SU-DHL-6 (cell line): ENCODE data around the gene C10orf88.
A peak's percentile ranks its signal among the peaks of the same experiment; 100 is the strongest.

ENCODE experiments used
- H2AFZ ChIP-seq: fragments of 200-600 bp; sonication (generic); 2 replicates; pipeline ENCODE4 v1.6.1; 2014; ENCODE audit warnings: low read depth, mild to moderate bottlenecking, moderate library complexity, mixed read lengths, antibody characterized with exemption, low read length; ENCODE audit not compliant: severe bottlenecking
- H3F3A ChIP-seq: fragments of 200-600 bp; shearing (Covaris generic); 2 replicates; pipeline ENCODE4 v1.6.0; 2016; ENCODE audit warnings: antibody characterized with exemption, mild to moderate bottlenecking; ENCODE audit not compliant: insufficient read depth
- H3K27ac ChIP-seq: fragments of 200-600 bp; sonication (generic); 2 replicates; pipeline ENCODE4 v1.5.1; 2016; ENCODE audit warnings: low read depth, mild to moderate bottlenecking, low read length, moderate library complexity, mixed read lengths
- H3K27me3 ChIP-seq: fragments of 200-600 bp; sonication (generic), shearing (Covaris generic); 2 replicates; pipeline ENCODE4 v1.6.0; 2014; ENCODE audit warnings: mild to moderate bottlenecking, low read length
- H3K36me3 ChIP-seq: fragments of 200-600 bp; sonication (generic); 2 replicates; pipeline ENCODE4 v1.6.1; 2014; ENCODE audit warnings: mild to moderate bottlenecking, low read length, mixed read lengths
- H3K4me2 ChIP-seq: fragments of 300-600, 200-600 bp; shearing (Covaris generic), sonication (generic); 2 replicates; pipeline ENCODE4 v1.6.0; 2014; ENCODE audit warnings: low read length, low read depth, mild to moderate bottlenecking; ENCODE audit not compliant: poor library complexity, severe bottlenecking
- H3K4me3 ChIP-seq: fragments of 200-600 bp; sonication (generic); 2 replicates; pipeline ENCODE4 v1.5.1; 2014; ENCODE audit warnings: antibody characterized with exemption, low read length, mild to moderate bottlenecking, mixed read lengths; ENCODE audit not compliant: insufficient read depth, poor library complexity, severe bottlenecking
- H3K79me2 ChIP-seq: fragments of 200-600 bp; sonication (generic); 2 replicates; pipeline ENCODE4 v1.6.1; 2014; ENCODE audit warnings: mild to moderate bottlenecking, low read length, moderate library complexity; ENCODE audit not compliant: insufficient read depth
- H3K9ac ChIP-seq: fragments of 200-600 bp; sonication (generic); 2 replicates; pipeline ENCODE4 v1.7.0; 2014; ENCODE audit warnings: mild to moderate bottlenecking, low read length
- H3K9me2 ChIP-seq: fragments of 200-600 bp; sonication (generic); replicated peaks from 2 replicates; pipeline ENCODE4 v1.6.1; 2014; ENCODE audit warnings: low read length; ENCODE audit not compliant: insufficient read depth
- H3K9me3 ChIP-seq: fragments of 200-600 bp; sonication (generic); 2 replicates; pipeline ENCODE4 v1.6.1; 2014; ENCODE audit warnings: low read length, mixed read lengths; ENCODE audit not compliant: insufficient read depth
- H4K20me1 ChIP-seq: fragments of 200-600 bp; sonication (generic); 2 replicates; pipeline ENCODE4 v1.6.1; 2014; ENCODE audit warnings: low read depth, mild to moderate bottlenecking, antibody characterized with exemption, low read length, moderate library complexity, mixed read lengths
- EZH2phosphoT487 ChIP-seq: fragments of 200-600 bp; sonication (generic), shearing (Covaris generic); conservative IDR thresholded peaks from 2 replicates; pipeline ENCODE4 v1.6.1; 2018; ENCODE audit warnings: mild to moderate bottlenecking, antibody characterized with exemption, low read length, moderate library complexity, mixed read lengths
- TF ChIP-seq, protein P1 (sequence below): fragments of 200-600 bp; sonication (generic); IDR thresholded peaks from one replicate; pipeline ENCODE4 v1.5.1; 2017; ENCODE audit warnings: antibody characterized with exemption, mild to moderate bottlenecking, low read length, moderate library complexity; ENCODE audit not compliant: insufficient read depth, poor library complexity, severe bottlenecking

C10orf88 gene

GRCh38 chr10:122980209-122981065, 26.4 kb upstream of the C10orf88 start, which contains the start of gene PSTK:
Gene PSTK (plus strand): TSS chr10:122980401. CDS start chr10:122980480, 79 bp downstream.
- Histone ChIP-seq H3K9ac (peak within 1 kb of the TSS; percentile 76), H2AFZ (peak within 1 kb of the TSS; percentile 99), H3K9me3 (no peaks in the 10 kb centered on the region), H3K36me3 (no peaks in the 10 kb centered on the region), H4K20me1 (no peaks in the 10 kb centered on the region), H3F3A (no peaks in the 10 kb centered on the region), H3K79me2 (no peaks in the 10 kb centered on the region), H3K9me2 (no peaks in the 10 kb centered on the region), H3K27me3 (no peaks in the 10 kb centered on the region), H3K27ac (peak within 1 kb of the TSS; percentile 76), H3K4me3 (peak within 1 kb of the TSS; percentile 73), H3K4me2 (peak within 1 kb of the TSS; percentile 98)
- TF ChIP-seq, protein P1, sequence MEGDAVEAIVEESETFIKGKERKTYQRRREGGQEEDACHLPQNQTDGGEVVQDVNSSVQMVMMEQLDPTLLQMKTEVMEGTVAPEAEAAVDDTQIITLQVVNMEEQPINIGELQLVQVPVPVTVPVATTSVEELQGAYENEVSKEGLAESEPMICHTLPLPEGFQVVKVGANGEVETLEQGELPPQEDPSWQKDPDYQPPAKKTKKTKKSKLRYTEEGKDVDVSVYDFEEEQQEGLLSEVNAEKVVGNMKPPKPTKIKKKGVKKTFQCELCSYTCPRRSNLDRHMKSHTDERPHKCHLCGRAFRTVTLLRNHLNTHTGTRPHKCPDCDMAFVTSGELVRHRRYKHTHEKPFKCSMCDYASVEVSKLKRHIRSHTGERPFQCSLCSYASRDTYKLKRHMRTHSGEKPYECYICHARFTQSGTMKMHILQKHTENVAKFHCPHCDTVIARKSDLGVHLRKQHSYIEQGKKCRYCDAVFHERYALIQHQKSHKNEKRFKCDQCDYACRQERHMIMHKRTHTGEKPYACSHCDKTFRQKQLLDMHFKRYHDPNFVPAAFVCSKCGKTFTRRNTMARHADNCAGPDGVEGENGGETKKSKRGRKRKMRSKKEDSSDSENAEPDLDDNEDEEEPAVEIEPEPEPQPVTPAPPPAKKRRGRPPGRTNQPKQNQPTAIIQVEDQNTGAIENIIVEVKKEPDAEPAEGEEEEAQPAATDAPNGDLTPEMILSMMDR, result peak; percentile 54
- no peak for TF ChIP-seq EZH2phosphoT487

DNA sequence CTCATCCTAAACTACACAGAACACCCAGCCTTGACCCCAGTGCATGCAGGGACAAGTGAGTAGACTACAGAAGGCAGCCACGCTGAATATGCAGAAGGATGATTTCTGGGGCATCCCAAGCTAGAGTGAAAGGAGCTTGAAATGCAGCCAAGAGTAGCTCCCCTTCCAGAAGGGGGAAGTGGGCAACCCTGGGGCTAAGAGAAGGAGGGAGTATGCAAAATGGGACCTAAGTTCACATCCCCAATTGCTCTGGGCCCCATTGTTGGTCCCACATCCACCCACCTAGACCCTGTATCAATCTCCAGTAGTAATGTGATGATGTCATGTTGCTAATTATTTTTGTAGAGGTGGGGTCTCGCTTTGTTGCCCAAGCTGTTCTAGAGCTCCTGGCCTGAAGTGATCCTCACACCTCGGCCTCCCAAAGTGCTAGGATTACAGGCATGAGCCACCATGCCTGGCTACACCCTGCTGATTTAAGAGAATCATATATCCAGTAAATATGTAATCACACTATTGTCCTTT, 20.6 kb upstream of the C10orf88 start:
- Histone ChIP-seq H3K27me3 (no peaks in the 10 kb centered on the region), H3K79me2 (no peaks in the 10 kb centered on the region), H3K9me3 (no peaks in the 10 kb centered on the region), H3K4me3 (no peak overlapping the region), H3K9me2 (no peaks in the 10 kb centered on the region), H3F3A (no peaks in the 10 kb centered on the region), H4K20me1 (no peaks in the 10 kb centered on the region), H2AFZ (no peak overlapping the region), H3K9ac (no peak overlapping the region), H3K36me3 (no peaks in the 10 kb centered on the region), H3K4me2 (no peak overlapping the region), H3K27ac (no peak overlapping the region)
- TF ChIP-seq EZH2phosphoT487, result no peak
- TF ChIP-seq, protein P1, result no peak

- H2AFZ ChIP-seq, result no peak overlapping the region
- H3K9me2 ChIP-seq, result no peaks in the 10 kb centered on the region
- no peaks in the 10 kb centered on the region for H3K36me3 ChIP-seq
- no peaks in the 10 kb centered on the region for H4K20me1 ChIP-seq
- no peaks in the 10 kb centered on the region for H3F3A ChIP-seq
- no peak overlapping the region for H3K4me2 ChIP-seq
- H3K79me2 ChIP-seq, result no peaks in the 10 kb centered on the region
- peaks cover 2% of the 10 kb centered on the region; the same call in 1 of the 2 replicates for H3K9me3 ChIP-seq
- H3K9ac ChIP-seq, result no peak overlapping the region
- no peak for TF ChIP-seq EZH2phosphoT487
- TF ChIP-seq, protein P1, result no peak
- H3K27me3 ChIP-seq, result no peaks in the 10 kb centered on the region
- no peak overlapping the region for H3K27ac ChIP-seq
- H3K4me3 ChIP-seq, result no peak overlapping the region
These were observed 20.0 kb upstream of the C10orf88 start for GRCh38 chr10:122974023-122974422.
